BJ (cell line): ENCODE results near the gene LRRC42. TPM values are rescaled to one million over a fixed set of nuclear protein-coding genes. Genes with fewer than 3 reads are reported as not detected.

ENCODE experiments used
- CTCF ChIA-PET: fragments of 350-600 bp; formaldehyde crosslinking; extraction: SDS; loops from one replicate; lab custom pipeline; 2021; ENCODE audit warnings: antibody characterized with exemption, inconsistent platforms; lab: Yijun Ruan, JAX
- POLR2A ChIA-PET: fragments of 300-600 bp; sonication (Branson Sonifier 250); formaldehyde crosslinking; extraction: SDS; loops from one replicate; lab custom pipeline; 2021; ENCODE audit warnings: antibody characterized with exemption; lab: Charles Lee
- DNase-seq: peaks from one replicate; pipeline ENCODE4 v3.0.0-alpha.2; 2011; ENCODE audit warnings: low read depth
- H3K27me3 ChIP-seq: 2 replicates; pipeline ENCODE4 v1.6.0; 2011; ENCODE audit warnings: low read length; ENCODE audit not compliant: control insufficient read depth, insufficient read depth
- H3K36me3 ChIP-seq: 2 replicates; pipeline ENCODE4 v1.5.1; 2011; ENCODE audit warnings: low read length; ENCODE audit not compliant: control insufficient read depth, insufficient read depth
- H3K4me3 ChIP-seq: 2 replicates; pipeline ENCODE4 v1.5.1; 2011; ENCODE audit warnings: low read depth, mild to moderate bottlenecking, control low read depth, low read length
- CTCF ChIP-seq: IDR thresholded peaks from 2 replicates; pipeline ENCODE4 v1.5.1; 2011; ENCODE audit warnings: low read depth, mild to moderate bottlenecking, control low read depth, inconsistent platforms, low read length, moderate library complexity; ENCODE audit not compliant: insufficient read depth
- polyA plus RNA-seq: library from polyadenylated mRNA; depleted of rRNA; stranded (reverse); fragments of >200 nt; gene quantifications from 2 replicates; pipeline ENCODE4 v1.2.3, GENCODE V29; 2011

Gene LRRC42
- polyA plus RNA-seq, 1 experiment, result 52.9 TPM

GRCh38 chr1:53902235-53903138 is 43.7 kb upstream of the LRRC42 start:
- Histone ChIP-seq H3K36me3 (no peaks in the 10 kb centered on the region), H3K27me3 (no peaks in the 10 kb centered on the region), H3K4me3 (no peak overlapping the region)
- TF ChIP-seq CTCF, result no peak
- ChIA-PET POLR2A (interaction anchor here (0.6 kb wide), 1 partner anchor 43 kb away, joined by 3 read pairs; the partner anchor contains the start of gene IFT25), CTCF (no interaction called here)
- DNase-seq, result no peak

- POLR2A ChIA-PET, result no interaction called here
- Histone ChIP-seq H3K4me3 (no peak overlapping the region), H3K27me3 (no peaks in the 10 kb centered on the region), H3K36me3 (no peaks in the 10 kb centered on the region)
- no peak for DNase-seq
- TF ChIP-seq CTCF, result no peak
- CTCF ChIA-PET, result no interaction called here
Measured at GRCh38 chr1:53905509-53905908, 40.6 kb upstream of the LRRC42 start.

- no peaks in the 10 kb centered on the region for H3K36me3 ChIP-seq
- H3K27me3 ChIP-seq, result no peaks in the 10 kb centered on the region
- TF ChIP-seq CTCF, result no peak
- no peak overlapping the region for H3K4me3 ChIP-seq
- DNase-seq, result no peak
- ChIA-PET POLR2A (no interaction called here), CTCF (interaction anchor here (1.4 kb wide), 1 partner anchor 13 kb away, joined by 3 read pairs; no protein-coding TSS in a partner anchor)
Measured at GRCh38 chr1:53906121-53906520, 40.0 kb upstream of the LRRC42 start.

- CTCF ChIA-PET, result interaction anchor here (0.7 to 1.9 kb wide), 4 partner anchors 10 to 142 kb away, joined by 3 to 5 read pairs (median 4); no protein-coding TSS in a partner anchor
- DNase-seq, result no peak
Measured at GRCh38 chr1:53909946-53910345, 36.2 kb upstream of the LRRC42 start.

More at GRCh38 chr1:53909946-53910345, 36.2 kb upstream of the LRRC42 start:
- peaks cover 2% of the 10 kb centered on the region for H3K36me3 ChIP-seq
- POLR2A ChIA-PET, result interaction anchor here (0.6 kb wide), 1 partner anchor 24 kb away, joined by 3 read pairs; no protein-coding TSS in a partner anchor
- no peak for TF ChIP-seq CTCF
- no peaks in the 10 kb centered on the region for H3K27me3 ChIP-seq
- H3K4me3 ChIP-seq, result no peak overlapping the region
